Heart left ventricle (tissue), 13 donors: Measurements from ENCODE around the gene PTOV1.

Experiments used
- POLR2A ChIP-seq, 2 donors: fragments of 450-650 bp; IDR thresholded peaks; one replicate each; pipeline ENCODE4 v1.6.1; 2017; ENCODE audit warnings: antibody characterized with exemption in 2 of 2, mild to moderate bottlenecking in 2 of 2, moderate library complexity in 2 of 2
- TF ChIP-seq, protein P1 (sequence below), 12 donors: fragments of 200-600 bp; sonication (generic) in 4 of 12; IDR thresholded peaks; one replicate each; pipeline versions ENCODE4 v1.5.0 to v1.8.0; 2018 to 2022; ENCODE audit warnings: antibody characterized with exemption in 12 of 12, mild to moderate bottlenecking in 5 of 12
- donor health status: ischemic (EF 13 %, LVEDD 7.1; RV severe dilation, severe dysfunction).
- donor health status: DM: no; HTN: yes; CAD: no.
- donor health status: DM: no; HTN: no; CAD: no.
- donor health status: ischemic (EF 25% LVEDD 6.9; RV normal size, moderate dysfunction).
- donor health status: ischemic (EF 25% LVEDD 5.7; RV mildly dilated, moderate dysfunction).
- donor health status: ischemic (EF 35%, LVEDD 5.7; RV mildly dilated, moderate dysfunction).
- donor health status: nonischemic (EF 11% LVEDD 7.7; RV severe dilation, severe dysfunction).
- donor health status: DM: yes; HTN: yes; CAD: no.
- donor health status: PGD.
- donor health status: ischemic (EF 29% LVEDD 5.4; RV normal size, mild dysfunction).
- donor health status: nonischemic (EF 23%, LVEDD 6.1; RV moderate dilation, normal function).

- TF ChIP-seq, protein P1, sequence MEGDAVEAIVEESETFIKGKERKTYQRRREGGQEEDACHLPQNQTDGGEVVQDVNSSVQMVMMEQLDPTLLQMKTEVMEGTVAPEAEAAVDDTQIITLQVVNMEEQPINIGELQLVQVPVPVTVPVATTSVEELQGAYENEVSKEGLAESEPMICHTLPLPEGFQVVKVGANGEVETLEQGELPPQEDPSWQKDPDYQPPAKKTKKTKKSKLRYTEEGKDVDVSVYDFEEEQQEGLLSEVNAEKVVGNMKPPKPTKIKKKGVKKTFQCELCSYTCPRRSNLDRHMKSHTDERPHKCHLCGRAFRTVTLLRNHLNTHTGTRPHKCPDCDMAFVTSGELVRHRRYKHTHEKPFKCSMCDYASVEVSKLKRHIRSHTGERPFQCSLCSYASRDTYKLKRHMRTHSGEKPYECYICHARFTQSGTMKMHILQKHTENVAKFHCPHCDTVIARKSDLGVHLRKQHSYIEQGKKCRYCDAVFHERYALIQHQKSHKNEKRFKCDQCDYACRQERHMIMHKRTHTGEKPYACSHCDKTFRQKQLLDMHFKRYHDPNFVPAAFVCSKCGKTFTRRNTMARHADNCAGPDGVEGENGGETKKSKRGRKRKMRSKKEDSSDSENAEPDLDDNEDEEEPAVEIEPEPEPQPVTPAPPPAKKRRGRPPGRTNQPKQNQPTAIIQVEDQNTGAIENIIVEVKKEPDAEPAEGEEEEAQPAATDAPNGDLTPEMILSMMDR (IDR thresholded peaks at IDR 0.05): no peak
- no peak for TF ChIP-seq POLR2A (IDR thresholded peaks at IDR 0.05)
Measured at GRCh38 chr19:49863254-49863934, 12.4 kb downstream of the PTOV1 start.
